Choroid plexus epithelial cell (primary cell): Measurements from ENCODE around the gene PLXND1.

Source experiments
- DNase-seq: peaks from one replicate; pipeline ENCODE4 v3.0.0-alpha.2; 2010; ENCODE audit warnings: low read depth
- H3K4me3 ChIP-seq: 2 replicates; pipeline ENCODE4 v1.5.1; 2011; ENCODE audit warnings: low read depth, mild to moderate bottlenecking, control low read depth, low read length, moderate library complexity
- TF ChIP-seq, protein P1 (sequence below): conservative IDR thresholded peaks from 2 replicates; pipeline ENCODE4 v1.5.1; 2011; ENCODE audit warnings: low read depth, mild to moderate bottlenecking, control low read depth, inconsistent platforms, low read length, moderate library complexity

PLXND1 gene

DNA sequence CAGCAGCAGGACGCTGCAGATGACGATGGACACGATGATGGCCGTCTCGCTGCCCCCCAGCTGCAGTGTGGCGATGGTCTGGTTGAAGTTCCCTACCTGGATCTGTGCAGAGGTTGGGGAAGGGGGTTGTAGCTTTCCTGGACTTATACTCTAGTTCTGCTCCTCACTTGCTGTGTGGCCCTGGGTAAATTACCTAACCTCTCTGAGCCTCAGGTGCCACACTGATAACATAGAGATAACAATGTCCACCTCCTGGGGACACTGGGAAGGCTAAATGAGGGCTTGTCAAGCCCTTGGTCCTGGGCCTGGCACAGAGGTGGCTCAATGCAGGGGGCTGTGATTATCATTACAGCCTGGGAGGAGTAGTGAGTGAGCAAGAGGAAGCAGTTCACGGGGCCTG, 36.6 kb downstream of the PLXND1 start:
- H3K4me3 ChIP-seq: no peak overlapping the region
- TF ChIP-seq, protein P1, sequence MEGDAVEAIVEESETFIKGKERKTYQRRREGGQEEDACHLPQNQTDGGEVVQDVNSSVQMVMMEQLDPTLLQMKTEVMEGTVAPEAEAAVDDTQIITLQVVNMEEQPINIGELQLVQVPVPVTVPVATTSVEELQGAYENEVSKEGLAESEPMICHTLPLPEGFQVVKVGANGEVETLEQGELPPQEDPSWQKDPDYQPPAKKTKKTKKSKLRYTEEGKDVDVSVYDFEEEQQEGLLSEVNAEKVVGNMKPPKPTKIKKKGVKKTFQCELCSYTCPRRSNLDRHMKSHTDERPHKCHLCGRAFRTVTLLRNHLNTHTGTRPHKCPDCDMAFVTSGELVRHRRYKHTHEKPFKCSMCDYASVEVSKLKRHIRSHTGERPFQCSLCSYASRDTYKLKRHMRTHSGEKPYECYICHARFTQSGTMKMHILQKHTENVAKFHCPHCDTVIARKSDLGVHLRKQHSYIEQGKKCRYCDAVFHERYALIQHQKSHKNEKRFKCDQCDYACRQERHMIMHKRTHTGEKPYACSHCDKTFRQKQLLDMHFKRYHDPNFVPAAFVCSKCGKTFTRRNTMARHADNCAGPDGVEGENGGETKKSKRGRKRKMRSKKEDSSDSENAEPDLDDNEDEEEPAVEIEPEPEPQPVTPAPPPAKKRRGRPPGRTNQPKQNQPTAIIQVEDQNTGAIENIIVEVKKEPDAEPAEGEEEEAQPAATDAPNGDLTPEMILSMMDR: no peak
- DNase-seq: no peak

DNA sequence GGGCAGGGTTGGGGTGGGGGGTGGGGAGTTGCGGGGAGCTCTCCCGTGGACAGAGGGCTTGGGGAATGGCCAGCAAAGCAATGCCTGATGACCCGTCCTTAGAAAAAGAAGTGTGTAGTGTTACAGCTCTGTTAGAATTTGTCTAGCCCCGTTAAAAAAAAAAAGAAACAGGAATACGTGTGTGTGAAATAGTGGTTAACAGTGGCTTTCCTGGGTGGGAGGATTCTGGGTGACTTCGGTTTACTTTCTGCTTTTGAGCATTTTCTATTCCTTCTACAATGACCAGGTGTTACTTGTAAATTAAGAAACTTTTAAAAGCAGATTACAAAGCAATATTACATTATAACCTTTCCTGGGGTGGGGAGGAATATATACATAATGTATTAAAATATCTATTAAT, 38.5 kb downstream of the PLXND1 start:
- no peak overlapping the region for H3K4me3 ChIP-seq
- DNase-seq: no peak
- TF ChIP-seq, protein P1: no peak

DNA sequence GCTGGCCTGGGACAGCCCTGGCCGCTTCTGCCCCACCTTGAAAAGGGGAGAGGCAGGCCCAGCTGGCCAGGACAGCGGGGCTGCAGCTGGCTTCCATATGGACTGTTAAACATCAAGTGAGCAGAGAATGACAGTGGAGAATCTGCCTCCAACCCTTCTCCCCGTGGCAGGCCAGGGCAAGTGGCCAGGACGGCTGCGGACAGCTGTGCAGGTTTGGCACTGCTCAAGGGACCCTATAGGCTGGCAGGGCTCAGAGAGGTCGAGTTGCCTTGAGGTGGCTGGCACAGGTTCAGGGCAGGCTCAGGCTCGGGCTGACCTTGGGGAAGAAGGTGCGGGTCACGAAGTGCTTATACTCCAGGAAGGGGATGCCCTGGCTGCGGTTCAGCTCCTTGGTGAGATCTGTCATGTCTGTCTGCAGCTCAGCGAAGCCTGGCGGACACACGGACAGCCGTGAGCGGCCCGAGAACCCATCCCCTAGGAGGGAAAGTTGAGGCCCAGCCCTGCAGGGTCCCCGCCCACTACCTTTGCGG, 39.2 kb downstream of the PLXND1 start:
- TF ChIP-seq, protein P1: no peak
- no peak overlapping the region for H3K4me3 ChIP-seq
- no peak for DNase-seq

DNA sequence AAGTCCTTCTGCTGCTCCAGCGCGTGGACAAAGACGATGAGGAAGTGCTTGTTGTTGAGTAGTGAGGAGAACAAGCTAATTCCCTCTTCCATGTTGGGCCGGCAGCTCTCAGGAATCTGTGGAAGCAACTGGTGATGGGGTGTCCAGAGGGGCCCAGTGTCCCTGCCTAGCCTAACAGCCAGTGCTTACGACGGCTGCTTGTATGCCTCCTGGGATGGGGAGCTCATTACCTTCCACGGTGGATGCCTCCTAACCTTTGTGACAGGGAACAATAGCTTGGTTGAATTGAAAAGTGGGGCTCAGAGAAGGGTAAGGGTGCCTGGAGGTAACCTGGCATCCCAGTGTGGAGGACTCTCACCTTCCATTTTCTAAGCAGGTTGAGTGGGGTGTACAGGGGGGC, 40.6 kb downstream of the PLXND1 start:
- TF ChIP-seq, protein P1: no peak
- H3K4me3 ChIP-seq: no peak overlapping the region
- DNase-seq: no peak

DNA sequence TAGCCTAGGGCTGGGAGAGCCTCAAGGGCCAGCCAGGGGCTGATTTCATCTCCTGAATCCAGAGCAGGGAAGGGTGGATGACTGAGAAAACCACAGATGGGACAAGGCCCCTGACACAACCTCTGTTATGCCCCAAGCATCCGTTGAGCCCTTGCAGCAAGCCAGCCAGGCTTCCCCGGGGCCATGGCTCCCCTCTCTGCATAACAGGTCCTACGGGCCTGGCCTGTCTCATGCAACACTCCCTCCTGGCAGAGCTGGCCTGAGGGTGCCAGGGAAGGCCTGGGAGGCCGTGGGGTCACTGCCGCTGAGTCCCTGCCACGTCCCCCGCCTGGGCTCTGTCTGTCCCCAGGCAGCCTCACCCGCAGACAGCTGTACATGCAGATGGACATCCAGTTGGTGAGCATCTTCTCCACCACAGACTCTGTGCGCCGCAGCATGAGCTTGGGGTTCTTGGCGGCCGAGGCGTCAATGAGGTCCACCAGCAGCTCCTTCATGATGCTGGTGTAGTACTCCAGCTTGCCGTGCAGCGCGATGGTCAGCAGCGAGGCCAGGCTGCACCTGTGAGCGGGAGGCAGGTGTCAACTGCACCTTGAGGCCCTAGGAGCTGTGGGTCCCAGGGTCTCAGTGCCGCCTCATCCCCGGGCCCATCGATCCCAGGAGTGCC, 41.4 kb downstream of the PLXND1 start:
- H3K4me3 ChIP-seq: no peak overlapping the region
- TF ChIP-seq, protein P1: no peak

DNA sequence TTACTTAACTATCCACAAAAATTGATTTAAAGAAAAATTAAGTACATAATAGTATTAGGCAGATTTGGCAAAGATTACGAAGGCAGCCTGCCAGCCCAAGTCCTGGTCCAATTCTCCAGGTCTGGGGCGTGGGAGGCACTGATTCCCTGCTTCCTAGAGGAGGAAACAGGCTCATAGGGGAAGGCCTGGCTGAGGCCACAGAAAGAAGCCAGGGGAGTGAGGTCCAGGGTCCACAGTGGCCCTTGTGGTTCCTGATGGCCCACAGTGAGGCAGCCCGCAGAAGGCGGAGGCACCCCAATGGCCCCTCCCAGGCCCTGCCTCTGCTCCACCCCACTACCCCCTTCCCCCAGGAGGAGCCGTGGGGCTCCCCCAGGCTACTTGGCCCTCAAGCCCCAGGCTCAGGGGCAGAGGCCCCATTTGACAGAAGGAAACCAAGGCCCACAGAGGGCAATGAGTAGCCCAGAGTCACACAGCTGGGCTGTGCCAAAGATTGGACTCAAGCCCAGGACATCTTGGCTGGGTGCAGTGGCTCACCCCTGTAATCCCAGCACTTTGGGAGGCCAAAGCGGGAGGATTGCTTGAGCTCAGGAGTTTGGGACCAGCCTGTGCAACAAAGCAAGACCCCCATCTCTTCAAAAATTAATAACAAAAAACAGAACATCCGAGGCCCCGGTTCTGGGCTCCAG, 42.5 kb downstream of the PLXND1 start:
- TF ChIP-seq, protein P1: no peak
- no peak overlapping the region for H3K4me3 ChIP-seq
- DNase-seq: no peak

More for the DNA sequence above, 41.4 kb downstream of the PLXND1 start:
- no peak for DNase-seq
